Peyer's patch (tissue), 4 donors: ENCODE measurements around the gene KDM4C. TPM values are rescaled to one million over a fixed set of nuclear protein-coding genes. Genes with fewer than 3 reads are reported as not detected.

Experiments
- DNase-seq, 3 donors: peaks; one replicate each; pipeline ENCODE4 v3.0.0-alpha.2; 2017 to 2019
- H3K27ac ChIP-seq, 4 donors: fragments of 200-600 bp; sonication (generic); one replicate each; pipeline ENCODE4 v1.5.1; 2016 to 2019
- H3K27me3 ChIP-seq, 2 donors: fragments of 200-600 bp; sonication (generic); one replicate each; pipeline ENCODE4 v1.5.1; 2019
- H3K36me3 ChIP-seq, 3 donors: fragments of 200-600 bp; sonication (generic); one replicate each; pipeline ENCODE4 v1.5.1; 2016 to 2019
- H3K4me1 ChIP-seq, 4 donors: fragments of 200-600 bp; sonication (generic); one replicate each; pipeline ENCODE4 v1.5.1; 2016 to 2019
- H3K4me3 ChIP-seq, 4 donors: fragments of 200-600 bp; sonication (generic); 1 replicate in 3 of 4; 2 replicates in 1 of 4; pipeline ENCODE4 v1.5.1; 2016 to 2019; ENCODE audit warnings: mild to moderate bottlenecking in 1 of 4
- H3K9me3 ChIP-seq, 4 donors: fragments of 200-600 bp; sonication (generic); one replicate each; pipeline ENCODE4 v1.5.1; 2016 to 2019; ENCODE audit warnings: mild to moderate bottlenecking in 1 of 4
- POLR2A ChIP-seq, 2 donors: fragments of 450-650 bp; IDR thresholded peaks; one replicate each; pipeline ENCODE4 v1.5.1; 2017; ENCODE audit warnings: antibody characterized with exemption in 2 of 2, mild to moderate bottlenecking in 2 of 2, moderate library complexity in 2 of 2
- total RNA-seq, 4 donors: library from RNA; depleted of rRNA; stranded (reverse); fragments of >200 nt; gene quantifications; one replicate each; pipeline ENCODE4 v1.1.0, GENCODE V29; 2016
- TF ChIP-seq, protein P1 (sequence below), 6 experiments: fragments of 450-650 bp in 4 of 6; fragments of 200-600 bp in 2 of 6; sonication (generic) in 1 of 6; IDR thresholded peaks; one replicate each; pipeline ENCODE4 v1.5.1; 2017 to 2019; ENCODE audit warnings: antibody characterized with exemption in 6 of 6, mild to moderate bottlenecking in 3 of 6, moderate library complexity in 1 of 6

KDM4C gene
- total RNA-seq, 4 donors from 2014 or later, result 90.7 to 125 (median 107) TPM

DNA sequence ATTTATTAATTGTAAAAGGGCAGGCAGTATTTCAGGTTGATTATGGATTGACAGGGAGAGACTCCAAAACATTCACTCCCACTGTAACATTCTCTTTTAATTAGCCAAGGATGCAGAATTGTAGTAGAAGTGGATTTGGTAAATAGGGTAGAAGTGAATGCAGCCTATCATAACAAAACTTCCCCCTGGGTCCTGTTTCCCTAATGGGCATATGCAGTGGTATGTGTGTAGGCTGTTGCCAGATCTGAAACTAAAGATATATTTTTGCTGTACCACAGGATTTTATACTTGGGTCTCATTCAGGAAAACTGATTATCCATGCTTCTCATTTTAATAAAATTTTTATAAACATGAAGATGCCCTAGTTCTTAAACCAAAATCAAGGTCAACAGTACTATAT lies 351.2 kb downstream of the KDM4C start:
- TF ChIP-seq, protein P1, sequence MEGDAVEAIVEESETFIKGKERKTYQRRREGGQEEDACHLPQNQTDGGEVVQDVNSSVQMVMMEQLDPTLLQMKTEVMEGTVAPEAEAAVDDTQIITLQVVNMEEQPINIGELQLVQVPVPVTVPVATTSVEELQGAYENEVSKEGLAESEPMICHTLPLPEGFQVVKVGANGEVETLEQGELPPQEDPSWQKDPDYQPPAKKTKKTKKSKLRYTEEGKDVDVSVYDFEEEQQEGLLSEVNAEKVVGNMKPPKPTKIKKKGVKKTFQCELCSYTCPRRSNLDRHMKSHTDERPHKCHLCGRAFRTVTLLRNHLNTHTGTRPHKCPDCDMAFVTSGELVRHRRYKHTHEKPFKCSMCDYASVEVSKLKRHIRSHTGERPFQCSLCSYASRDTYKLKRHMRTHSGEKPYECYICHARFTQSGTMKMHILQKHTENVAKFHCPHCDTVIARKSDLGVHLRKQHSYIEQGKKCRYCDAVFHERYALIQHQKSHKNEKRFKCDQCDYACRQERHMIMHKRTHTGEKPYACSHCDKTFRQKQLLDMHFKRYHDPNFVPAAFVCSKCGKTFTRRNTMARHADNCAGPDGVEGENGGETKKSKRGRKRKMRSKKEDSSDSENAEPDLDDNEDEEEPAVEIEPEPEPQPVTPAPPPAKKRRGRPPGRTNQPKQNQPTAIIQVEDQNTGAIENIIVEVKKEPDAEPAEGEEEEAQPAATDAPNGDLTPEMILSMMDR (IDR thresholded peaks at IDR 0.05), result no peak
- no peak for TF ChIP-seq POLR2A (IDR thresholded peaks at IDR 0.05)
- no peak overlapping the region for H3K27ac ChIP-seq

GRCh38 chr9:7111413-7111812 lies 353.6 kb downstream of the KDM4C start:
- H3K4me3 ChIP-seq, result no peak overlapping the region
- no peaks in the 10 kb centered on the region for H3K9me3 ChIP-seq
- TF ChIP-seq, protein P1 (IDR thresholded peaks at IDR 0.05), result no peak
- TF ChIP-seq POLR2A (IDR thresholded peaks at IDR 0.05), result no peak
- peaks cover 0 to 7% (median 0%) of the 10 kb centered on the region in 3 donors for H3K36me3 ChIP-seq
- DNase-seq, result no peak
- no peaks in the 10 kb centered on the region for H3K27me3 ChIP-seq
- no peaks in the 10 kb centered on the region for H3K4me1 ChIP-seq
- H3K27ac ChIP-seq, result no peak overlapping the region

More for the DNA sequence above, 351.2 kb downstream of the KDM4C start:
- Histone ChIP-seq H3K4me1 (no peaks in the 10 kb centered on the region), H3K4me3 (no peak overlapping the region), H3K36me3 (peaks cover 0 to 22% (median 0%) of the 10 kb centered on the region in 3 donors), H3K27me3 (no peaks in the 10 kb centered on the region), H3K9me3 (no peaks in the 10 kb centered on the region)
- no peak for DNase-seq

DNA sequence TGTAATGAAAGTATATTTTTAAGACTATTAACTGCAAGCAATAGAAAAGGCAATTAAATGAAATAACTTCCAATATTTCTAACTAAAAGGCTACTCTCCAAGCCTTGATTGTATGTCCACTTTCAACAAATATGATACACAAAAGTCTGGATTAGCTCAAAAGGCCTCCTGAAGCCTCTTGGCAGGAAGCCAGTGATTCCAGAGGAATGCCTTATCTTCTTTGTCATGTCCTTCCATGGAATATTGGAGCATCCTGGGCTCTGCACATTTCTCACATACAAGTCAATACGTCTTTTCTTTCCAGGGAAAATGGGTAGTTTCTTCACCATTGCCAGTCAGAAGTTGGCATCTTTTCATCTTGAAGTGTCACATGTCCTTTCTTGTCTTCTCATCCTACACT lies 357.8 kb downstream of the KDM4C start:
- H3K4me1 ChIP-seq, result no peaks in the 10 kb centered on the region
- no peak for TF ChIP-seq POLR2A (IDR thresholded peaks at IDR 0.05)
- TF ChIP-seq, protein P1 (IDR thresholded peaks at IDR 0.05), result no peak
- no peaks in the 10 kb centered on the region for H3K27me3 ChIP-seq
- H3K4me3 ChIP-seq, result no peak overlapping the region
- H3K9me3 ChIP-seq, result no peaks in the 10 kb centered on the region
- H3K27ac ChIP-seq, result no peak overlapping the region
- no peaks in the 10 kb centered on the region for H3K36me3 ChIP-seq
- no peak for DNase-seq

- no peaks in the 10 kb centered on the region for H3K36me3 ChIP-seq
- TF ChIP-seq, protein P1 (IDR thresholded peaks at IDR 0.05), result no peak
- no peak for TF ChIP-seq POLR2A (IDR thresholded peaks at IDR 0.05)
- no peaks in the 10 kb centered on the region for H3K27me3 ChIP-seq
- no peaks in the 10 kb centered on the region for H3K9me3 ChIP-seq
- no peak overlapping the region for H3K27ac ChIP-seq
- H3K4me1 ChIP-seq, result no peaks in the 10 kb centered on the region
- DNase-seq, result no peak
- H3K4me3 ChIP-seq, result no peak overlapping the region
Observed at GRCh38 chr9:7117676-7118561, 360.1 kb downstream of the KDM4C start.

GRCh38 chr9:7118633-7119032 lies 360.9 kb downstream of the KDM4C start:
- no peak for DNase-seq
- H3K27ac ChIP-seq, result no peak overlapping the region
- H3K36me3 ChIP-seq, result no peaks in the 10 kb centered on the region
- no peaks in the 10 kb centered on the region for H3K9me3 ChIP-seq
- no peaks in the 10 kb centered on the region for H3K4me1 ChIP-seq
- TF ChIP-seq, protein P1 (IDR thresholded peaks at IDR 0.05), result no peak
- TF ChIP-seq POLR2A (IDR thresholded peaks at IDR 0.05), result no peak
- H3K4me3 ChIP-seq, result no peak overlapping the region
- no peaks in the 10 kb centered on the region for H3K27me3 ChIP-seq
